GM19324 (cell line): ENCODE measurements around the gene CKMT2.
"Not testable (repeated sequence)": the region's sequence is repeated elsewhere in the genome, so short reads cannot be mapped to it uniquely, and the experiment has no call there.

Source experiments
- ATAC-seq: cut with Tn5 transposase; IDR thresholded peaks from one replicate; pipeline ENCODE4 v1.9.1; 2021; ENCODE audit warnings: mild to moderate bottlenecking, moderate library complexity; ENCODE audit not compliant: unreplicated experiment, low FRiP score

The CKMT2 gene

DNA sequence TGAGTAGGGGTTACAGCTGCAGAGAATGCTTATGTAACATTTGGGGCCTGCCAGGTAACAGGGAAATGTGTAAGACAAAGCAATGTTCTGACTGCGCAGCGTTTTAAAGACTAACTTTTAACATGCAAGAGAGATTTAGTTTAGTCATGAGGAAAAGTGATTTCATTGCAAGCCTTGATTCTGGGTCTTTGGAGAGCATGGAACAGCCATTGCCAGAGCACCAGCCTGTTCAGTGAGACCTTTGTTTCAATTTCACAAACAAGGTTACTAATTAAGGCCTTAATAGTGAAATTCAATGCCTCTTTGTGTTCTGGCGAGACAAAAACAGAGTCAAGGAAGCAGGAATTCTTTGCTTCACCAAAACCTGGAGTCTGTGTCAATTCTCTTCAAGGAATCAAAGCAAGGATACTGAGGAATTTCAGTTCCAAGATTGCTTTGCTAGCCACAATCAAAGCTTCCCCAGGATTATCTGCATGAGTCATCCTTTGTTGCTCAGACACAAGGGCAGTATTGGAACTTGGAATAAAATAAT, 14.4 kb downstream of the CKMT2 start:
- ATAC-seq = no peak

DNA sequence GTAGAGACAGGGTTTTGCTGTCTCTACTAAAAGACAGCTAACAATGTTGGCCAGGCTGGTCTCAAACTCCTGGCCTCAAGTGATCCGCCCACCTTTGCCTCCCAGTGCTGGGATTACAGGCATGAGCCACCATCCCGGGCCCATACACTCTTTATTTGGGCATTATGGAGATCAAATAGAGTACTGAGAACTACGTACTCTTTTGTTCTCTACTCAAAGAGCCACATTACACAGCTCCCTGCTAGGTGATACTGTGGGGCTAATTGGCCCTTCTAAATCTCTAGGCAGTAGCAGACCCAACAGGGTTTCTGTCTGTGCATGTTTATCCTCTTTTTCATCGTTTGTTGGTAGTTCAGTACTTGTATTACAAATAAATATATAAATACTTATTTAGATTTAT, 16.1 kb downstream of the CKMT2 start:
- ATAC-seq = no peak

DNA sequence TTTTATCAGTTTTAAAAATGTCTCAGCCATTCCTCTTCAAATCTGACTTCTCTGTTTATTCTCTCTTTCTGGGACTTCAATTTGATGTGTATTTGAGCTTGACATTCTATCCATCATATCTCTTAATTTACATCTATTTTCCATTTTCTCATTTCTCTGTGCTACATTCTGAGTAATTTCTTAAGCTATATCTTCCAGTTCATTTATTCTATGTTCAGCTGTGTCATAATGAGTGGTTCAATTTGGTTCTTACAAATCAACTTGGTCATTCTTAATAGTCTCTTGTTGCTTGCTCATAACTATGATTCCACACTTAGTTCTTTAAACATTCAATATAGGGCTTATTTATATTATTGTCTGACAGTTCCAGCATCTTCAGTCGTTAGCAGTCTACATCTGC, 16.9 kb downstream of the CKMT2 start:
- ATAC-seq = no peak

DNA sequence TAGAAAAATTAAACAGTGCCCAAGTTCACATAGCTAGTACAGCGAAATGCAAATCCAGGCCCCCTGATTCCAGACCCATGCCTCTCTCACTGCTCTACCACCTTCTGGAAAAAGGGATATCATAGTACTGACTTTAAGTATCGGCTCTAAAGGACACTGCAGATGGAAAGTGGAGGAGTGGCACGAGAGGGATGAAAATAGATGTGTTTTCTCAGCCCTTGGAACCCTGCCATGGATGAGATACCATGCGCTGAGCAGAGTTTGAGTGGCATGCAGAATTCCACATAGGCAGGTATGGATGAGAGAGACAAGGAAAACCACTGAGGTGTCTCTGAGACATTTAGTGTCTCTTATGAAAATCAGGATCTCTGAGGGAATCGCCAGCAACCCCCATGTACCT, 18.8 kb downstream of the CKMT2 start:
- ATAC-seq = no peak

DNA sequence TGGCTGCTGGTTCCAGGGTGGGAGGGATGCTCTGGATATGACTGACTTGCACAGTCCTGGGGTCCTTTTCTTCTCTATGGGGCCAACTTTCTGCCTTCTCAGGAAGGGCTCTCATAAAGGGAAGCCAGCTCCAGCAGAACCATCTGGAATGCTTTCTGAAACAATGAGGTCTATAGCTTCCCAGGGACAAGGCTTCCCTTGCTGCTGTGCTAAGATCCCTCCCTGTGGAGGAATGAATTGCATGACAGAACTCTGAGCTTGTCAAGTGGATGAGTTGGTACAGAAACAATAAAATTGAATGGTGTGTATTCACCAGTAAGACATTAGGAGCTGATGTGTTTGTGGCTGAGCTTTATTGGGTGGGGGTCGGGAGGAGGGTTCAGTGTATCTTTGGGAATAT, 19.8 kb downstream of the CKMT2 start:
- ATAC-seq = no peak

DNA sequence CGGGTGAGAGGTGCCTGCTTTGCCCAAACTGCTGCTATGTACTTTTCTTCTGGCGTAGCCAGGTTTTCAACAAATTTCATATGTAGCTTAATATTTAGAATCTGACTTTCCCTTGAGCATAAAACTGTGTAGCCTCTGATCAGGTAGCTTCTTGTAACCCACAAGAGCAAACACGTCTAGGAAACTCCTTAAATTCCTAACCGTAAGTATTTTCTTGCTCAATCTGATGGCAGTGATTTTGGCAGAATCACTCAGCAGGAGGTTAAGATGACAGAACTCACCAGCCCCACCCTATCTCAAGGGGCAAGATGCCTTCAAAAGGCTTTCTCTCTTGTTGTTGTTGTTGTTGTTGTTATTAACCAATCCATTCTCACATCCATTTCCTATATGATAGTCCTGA, 20.8 kb downstream of the CKMT2 start:
- no peak for ATAC-seq

DNA sequence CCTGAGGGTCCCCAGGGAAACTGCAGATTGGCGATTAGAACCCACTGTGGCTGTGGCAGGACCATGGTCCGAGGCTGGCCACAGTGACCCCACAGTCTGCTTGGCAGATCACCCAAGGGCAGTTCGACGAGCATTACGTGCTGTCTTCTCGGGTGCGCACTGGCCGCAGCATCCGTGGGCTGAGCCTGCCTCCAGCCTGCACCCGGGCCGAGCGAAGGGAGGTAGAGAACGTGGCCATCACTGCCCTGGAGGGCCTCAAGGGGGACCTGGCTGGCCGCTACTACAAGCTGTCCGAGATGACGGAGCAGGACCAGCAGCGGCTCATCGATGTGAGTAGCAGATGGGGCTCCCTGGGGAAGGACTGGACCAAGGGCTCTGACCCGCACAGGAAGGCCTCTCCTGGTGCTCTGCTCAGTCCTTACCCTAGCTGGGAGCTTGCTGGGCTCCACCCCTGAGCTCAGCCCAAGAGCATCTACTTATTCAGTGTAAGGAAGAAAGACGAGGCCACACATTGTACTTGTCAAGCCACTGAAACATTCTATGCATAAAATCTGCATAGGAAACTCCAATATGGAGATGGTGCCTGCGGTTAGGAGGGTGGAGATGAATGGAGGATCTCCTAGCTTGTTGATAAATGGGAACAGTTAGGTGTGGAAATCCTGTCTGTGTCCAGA, 21.9 kb downstream of the CKMT2 start:
- no peak for ATAC-seq

DNA sequence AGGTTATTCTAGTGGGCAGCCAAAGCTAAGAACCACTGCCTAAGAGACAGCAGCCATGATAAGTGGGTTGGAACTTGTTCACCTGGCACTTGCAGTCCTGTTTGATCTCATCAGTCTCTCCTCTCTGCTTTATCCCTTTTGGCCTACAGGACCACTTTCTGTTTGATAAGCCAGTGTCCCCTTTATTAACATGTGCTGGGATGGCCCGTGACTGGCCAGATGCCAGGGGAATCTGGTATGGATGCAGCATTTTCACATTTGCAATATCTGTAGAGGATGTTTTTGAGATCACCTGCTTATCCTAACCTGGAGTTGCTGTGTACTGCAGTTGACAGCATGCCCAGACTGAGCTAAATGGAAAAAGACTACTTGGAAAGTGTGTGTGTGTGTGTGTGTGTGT, 23.6 kb downstream of the CKMT2 start:
- no peak for ATAC-seq

DNA sequence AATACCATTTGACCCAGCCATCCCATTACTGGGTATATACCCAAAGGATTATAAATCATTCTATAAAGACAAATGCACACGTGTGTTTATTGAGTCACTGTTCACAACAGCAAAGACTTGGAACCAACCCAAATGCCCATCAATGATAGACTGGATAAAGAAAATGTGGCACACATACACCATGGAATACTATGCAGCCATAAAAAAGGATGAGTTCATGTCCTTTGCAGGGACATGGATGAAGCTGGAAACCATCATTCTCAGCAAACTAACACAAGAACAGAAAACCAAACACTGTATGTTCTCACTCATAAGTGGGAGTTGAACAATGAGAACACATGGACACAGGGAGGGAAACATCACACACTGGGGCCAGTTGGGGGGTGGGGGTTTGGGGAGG, 29.7 kb downstream of the CKMT2 start:
- ATAC-seq = not testable (repeated sequence)

DNA sequence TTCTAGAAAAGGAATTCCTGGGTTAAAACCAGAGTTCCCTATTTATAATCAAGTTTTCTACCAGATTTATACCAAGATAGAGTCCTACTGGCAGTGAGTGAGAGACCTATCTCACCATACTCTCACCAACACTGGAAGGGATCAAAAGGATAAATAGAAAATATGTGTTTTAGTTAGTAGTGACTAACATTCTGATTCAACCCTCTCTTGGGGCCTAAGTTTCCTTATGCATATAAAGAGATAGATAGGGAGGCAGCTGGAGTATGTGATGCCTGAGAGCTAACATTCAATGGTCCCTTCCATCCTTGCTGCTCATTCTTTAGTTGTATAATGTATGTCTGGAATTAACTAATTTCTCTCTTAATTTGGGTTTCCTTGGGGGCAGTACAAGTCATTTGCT, 32.0 kb downstream of the CKMT2 start:
- no peak for ATAC-seq

DNA sequence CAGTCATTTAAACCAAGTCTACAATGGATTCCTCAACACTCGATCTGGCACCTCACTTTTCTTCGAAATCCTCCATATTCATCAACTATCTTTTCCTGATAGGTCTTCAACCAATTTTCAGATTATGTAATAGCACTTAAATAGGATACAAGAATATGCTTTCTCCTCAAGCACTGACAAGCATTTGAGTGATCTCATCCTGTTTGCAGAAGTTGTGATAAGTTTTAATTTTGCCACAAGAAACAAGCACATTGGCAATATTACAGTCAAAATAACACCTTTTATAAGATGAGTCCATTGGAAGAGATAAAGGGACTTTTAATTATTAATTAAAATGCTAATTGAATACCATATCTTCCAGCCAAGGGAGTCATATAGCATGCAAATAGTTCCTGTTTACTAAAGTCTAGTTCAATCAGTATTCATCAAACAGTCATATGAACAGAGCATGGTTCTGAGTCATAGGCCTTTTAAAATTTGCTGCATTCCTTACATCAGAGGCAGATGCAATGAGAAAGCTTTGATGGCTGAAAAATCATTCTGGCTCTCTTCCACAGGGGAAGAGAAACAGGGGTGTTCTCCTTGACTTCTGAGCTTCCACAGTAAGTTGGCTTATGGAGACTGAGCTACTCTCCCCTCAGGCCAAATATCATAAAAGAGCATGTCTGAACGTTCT, 35.5 kb downstream of the CKMT2 start:
- ATAC-seq = no peak

DNA sequence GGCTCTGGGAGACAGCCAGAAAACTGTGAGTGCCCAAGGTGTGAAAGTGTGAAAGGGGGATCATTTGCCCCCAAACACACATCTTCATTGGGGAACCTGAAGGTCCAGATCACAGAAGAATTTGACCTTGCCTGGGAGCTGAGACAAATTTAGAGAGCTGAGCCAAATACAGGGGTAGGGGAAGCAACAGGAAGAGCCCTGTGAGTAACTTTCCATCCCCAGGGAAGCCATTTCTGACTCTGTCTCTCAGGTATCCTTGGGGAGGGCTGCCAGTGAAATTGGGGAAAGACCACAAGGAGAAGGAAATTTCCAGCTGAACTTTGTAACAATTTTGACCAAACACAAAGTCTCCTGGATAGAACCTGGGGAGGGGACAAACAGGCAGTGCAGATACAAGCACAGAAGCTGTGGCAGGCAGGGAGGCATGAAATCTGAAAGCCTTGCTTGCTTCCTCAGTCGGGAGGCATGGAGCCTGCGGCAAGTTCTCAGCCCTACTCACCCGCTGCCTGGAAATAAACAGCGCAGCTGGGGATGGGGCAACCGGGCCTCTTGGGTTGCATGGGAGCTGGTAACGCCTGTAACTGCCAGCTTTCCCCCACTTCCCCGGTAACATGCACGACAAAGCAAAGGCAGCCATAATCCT, 36.8 kb downstream of the CKMT2 start:
- ATAC-seq = no peak

DNA sequence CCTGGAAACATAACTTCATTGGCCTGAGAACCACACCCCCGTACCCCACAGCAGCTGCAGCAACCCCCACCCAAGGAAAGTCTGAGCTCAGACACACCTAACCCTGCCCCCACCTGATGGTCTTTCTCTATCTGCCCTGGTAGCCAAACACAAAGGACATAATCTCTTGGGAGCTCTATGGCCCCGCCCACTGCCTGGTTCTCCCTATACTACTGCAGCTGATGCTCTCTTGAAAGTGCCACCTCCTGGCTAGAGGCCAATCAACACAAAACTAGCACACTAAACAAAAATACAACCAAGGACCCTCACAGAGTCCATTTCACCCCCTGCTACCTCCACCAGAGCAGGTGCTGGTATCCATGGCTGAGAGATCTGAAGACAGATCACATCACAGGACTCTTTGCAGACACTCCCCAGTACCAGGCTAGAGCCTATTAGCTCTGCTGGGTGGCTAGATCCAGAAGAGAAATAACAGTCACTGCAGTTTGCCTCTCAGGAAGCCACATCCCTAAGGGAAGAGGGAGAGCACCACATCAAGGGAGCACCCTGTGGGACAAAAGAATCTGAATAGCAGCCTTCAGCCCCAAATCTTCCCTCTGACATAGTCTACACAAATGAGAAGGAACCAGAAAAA, 37.4 kb downstream of the CKMT2 start:
- ATAC-seq = not testable (repeated sequence)

DNA sequence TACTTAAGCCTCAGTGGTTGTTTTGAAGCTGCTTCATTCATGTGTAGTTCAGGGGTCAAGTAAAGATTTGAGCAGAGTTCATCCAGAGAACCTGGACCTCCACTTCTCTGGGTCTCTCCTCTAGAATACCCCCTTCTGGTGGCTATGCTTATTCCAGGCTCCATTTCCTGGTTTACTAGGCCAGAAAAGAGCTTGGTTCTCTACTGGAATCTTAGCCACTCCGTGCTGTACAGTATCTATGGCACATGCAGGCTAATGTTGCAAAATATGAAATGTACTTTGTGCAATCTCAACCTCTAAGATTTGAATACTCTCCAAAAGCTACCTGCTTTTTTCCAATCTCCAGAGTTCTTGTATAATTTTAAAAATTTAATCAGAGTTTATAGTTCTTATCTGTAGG, 50.9 kb downstream of the CKMT2 start:
- ATAC-seq = no peak

DNA sequence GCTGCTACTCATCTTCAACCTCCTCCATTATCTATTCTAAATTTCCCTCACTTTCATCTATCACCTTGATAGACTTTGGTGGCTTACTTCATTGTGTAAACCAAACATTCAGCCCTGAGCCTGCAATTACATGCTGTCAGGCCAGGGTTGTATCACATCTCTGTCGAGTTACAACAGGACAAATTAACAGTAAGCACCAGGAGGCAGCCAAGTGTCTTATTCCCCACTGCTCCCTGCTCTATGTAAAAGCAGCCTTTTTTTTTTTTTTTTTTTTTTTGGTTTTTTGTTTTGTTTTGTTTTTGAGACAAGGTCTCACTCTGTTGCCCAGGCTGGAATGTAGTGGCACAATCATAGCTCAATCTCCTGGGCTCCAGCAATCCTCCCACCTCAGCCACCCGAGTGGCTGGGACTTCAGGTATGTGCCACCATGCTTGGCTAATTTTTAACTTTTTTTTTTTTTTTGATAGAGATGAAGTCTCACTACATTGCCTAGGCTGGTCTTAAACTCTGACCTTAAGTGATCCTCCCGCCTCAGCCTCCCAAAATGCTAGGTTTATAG, 53.0 kb downstream of the CKMT2 start:
- ATAC-seq = no peak

DNA sequence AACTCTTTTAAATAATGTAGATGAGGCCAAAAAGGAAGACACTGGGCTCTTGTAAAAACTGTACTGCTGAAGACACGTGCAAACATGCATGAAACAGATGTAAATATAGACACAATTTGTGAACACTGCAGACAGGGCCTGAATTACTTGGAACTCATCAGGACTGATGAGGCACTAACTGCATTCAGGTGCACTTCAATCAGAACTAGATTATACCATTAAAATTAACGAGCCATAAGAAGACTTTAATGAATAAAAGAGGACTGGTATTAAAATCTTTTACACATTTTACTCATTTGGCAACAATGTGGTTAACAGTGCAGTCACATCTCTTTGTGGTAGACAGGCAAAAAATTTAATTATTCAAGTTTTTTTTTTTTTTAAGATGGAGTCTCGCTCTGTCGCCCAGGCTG, 54.9 kb downstream of the CKMT2 start:
- no peak for ATAC-seq

DNA sequence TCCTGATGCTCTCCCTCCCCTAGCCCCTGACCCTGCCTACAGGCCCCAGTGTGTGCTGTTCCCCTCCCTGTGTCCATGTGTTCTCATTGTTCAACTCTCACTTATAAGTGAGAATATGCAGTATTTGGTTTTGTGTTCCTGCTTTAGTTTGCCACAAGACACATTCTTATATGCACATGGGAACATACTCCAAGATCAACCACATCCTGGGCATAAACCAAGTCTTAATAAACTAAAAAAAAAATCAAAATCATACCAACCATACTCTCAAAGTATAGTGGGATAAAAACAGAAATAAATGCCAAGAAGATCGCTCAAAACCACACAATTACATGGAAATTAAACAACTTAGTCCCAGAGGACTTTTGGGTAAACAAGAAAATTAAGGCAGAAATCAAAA, 57.0 kb downstream of the CKMT2 start:
- no peak for ATAC-seq

DNA sequence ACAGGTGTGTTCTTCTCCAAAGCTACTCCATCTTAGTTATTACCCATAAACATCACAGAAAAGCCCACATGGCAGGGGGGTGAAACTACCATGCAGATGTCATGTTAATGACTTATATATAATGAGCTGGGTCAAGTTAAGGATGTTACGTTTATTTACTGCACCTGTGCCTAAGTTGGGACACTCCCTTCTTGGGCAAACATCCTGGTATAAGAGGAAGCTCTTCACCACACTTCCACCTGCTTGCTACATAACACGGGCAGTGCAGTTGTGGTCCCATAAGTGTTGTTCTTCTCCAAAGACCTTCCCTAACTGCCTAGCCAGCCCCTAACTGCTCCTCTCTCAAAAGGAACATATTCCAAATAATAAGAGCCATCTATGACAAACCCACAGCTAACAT, 59.0 kb downstream of the CKMT2 start:
- ATAC-seq = no peak

DNA sequence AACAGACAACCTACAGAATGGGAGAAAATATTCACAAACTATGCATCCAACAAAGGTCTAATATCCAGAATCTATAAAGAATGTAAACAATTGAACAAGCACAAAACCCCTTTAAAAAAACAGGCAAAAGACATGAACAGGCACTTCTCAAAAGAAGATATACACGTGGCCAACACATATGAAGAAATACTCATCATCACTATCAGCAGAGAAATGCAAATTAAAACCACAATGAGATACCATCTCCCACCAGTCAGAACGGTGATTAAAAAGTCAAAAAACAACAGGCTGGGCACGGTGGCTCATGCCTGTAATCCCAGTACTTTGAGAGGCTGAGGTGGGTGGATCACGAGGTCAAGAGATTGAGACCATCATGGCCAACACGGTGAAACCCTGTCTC, 60.9 kb downstream of the CKMT2 start:
- not testable (repeated sequence) for ATAC-seq

DNA sequence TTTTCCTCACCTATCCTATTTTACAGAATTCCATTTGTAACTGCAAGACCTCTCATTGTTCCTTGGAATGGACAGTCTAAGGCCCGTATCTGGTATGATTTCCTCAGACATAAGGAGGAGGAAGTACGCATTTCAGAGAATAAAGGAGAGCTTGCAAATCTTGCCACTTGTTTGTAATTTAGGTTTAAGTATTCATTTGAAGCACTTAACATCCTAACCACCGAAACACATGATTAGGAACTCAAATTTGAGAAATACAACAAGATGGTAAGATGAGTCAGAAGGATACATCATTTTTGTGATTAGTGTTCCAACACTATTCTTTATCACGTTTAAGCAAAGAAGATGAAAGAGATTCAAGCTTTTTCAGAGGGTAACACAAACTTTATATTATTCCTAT, 64.4 kb downstream of the CKMT2 start:
- no peak for ATAC-seq

DNA sequence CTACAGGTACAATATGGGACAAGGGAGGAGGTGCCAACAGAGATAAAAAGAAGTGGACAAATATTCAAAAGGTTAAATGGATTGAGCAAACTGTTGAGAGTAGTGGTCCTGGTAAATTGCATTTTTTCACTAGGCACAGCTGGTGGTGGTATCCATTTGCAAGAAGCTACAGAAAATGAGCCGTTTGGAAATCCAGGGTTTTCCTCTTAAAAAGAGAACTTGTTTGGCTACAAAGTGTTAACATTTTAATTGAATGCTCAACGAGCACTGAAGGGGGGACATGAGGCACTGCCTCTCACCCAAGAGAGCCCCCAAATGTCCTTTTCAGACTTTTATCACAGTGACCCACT, 67.8 kb downstream of the CKMT2 start:
- no peak for ATAC-seq
